Caco-2 (cell line): ENCODE measurements around the gene AP4S1. TPM values are rescaled to one million over a fixed set of nuclear protein-coding genes. Genes with fewer than 3 reads are reported as not detected.

Experiments
- BruUV-seq: library from RNA; stranded (reverse); fragments of 400-500 nt; replicated peaks from 2 replicates; lab custom pipeline; 2021; lab: Mats Ljungman, UMichigan
- CTCF ChIA-PET: fragments of 300-600 bp; sonication (Branson Sonifier 250); formaldehyde crosslinking; loops from one replicate; lab custom pipeline; 2022; ENCODE audit warnings: antibody characterized with exemption; lab: Charles Lee
- POLR2A ChIA-PET: fragments of 300-600 bp; sonication (Branson Sonifier 250); formaldehyde crosslinking; loops from one replicate; lab custom pipeline; 2022; ENCODE audit warnings: antibody characterized with exemption; lab: Charles Lee
- DNase-seq, 2 experiments: peaks; one replicate each; pipeline versions ENCODE4 v3.0.0 to v3.0.0-alpha.2; 2020 to 2022
- H3K27me3 ChIP-seq: replicated peaks from 2 replicates; pipeline ENCODE4 v1.6.0; 2011; ENCODE audit warnings: low read length; ENCODE audit not compliant: control insufficient read depth, insufficient read depth
- H3K36me3 ChIP-seq: 2 replicates; pipeline ENCODE4 v1.5.1; 2011; ENCODE audit warnings: low read length; ENCODE audit not compliant: control insufficient read depth, insufficient read depth
- H3K4me1 ChIP-seq: fragments of 250-450 bp; sonication (Bioruptor Pico); 2 replicates; pipeline ENCODE4 v1.5.1; 2020; ENCODE audit warnings: mild to moderate bottlenecking
- H3K4me3 ChIP-seq: 2 replicates; pipeline ENCODE4 v1.5.1; 2011; ENCODE audit warnings: low read depth, mild to moderate bottlenecking, control low read depth, low read length
- H3K9me3 ChIP-seq: fragments of 250-450 bp; sonication (Bioruptor Pico); 2 replicates; pipeline ENCODE4 v1.5.1; 2020; ENCODE audit warnings: mild to moderate bottlenecking, moderate library complexity
- H3K27ac Mint-ChIP-seq: one replicate; pipeline ENCODE4 v1.8.0; 2022; ENCODE audit warnings: mixed read lengths; ENCODE audit not compliant: unreplicated experiment
- H3K27me3 Mint-ChIP-seq: one replicate; pipeline ENCODE4 v1.8.0; 2022; ENCODE audit warnings: mixed read lengths; ENCODE audit not compliant: insufficient read depth, unreplicated experiment
- H3K36me3 Mint-ChIP-seq: one replicate; pipeline ENCODE4 v1.8.0; 2022; ENCODE audit warnings: mild to moderate bottlenecking, mixed read lengths; ENCODE audit not compliant: insufficient read depth, unreplicated experiment
- H3K4me1 Mint-ChIP-seq: one replicate; pipeline ENCODE4 v1.8.0; 2022; ENCODE audit warnings: low read depth, mixed read lengths; ENCODE audit not compliant: unreplicated experiment
- H3K4me3 Mint-ChIP-seq: one replicate; pipeline ENCODE4 v1.8.0; 2022; ENCODE audit warnings: mild to moderate bottlenecking, moderate library complexity, mixed read lengths; ENCODE audit not compliant: unreplicated experiment
- H3K9me3 Mint-ChIP-seq: one replicate; pipeline ENCODE4 v1.8.0; 2022; ENCODE audit warnings: mixed read lengths; ENCODE audit not compliant: unreplicated experiment
- CTCF ChIP-seq, 2 experiments: fragments of 200-600 bp in 1 of 2; IDR thresholded peaks; 1 replicate in 1 of 2; 2 replicates in 1 of 2; pipeline versions ENCODE4 v1.5.1 to v1.8.0; 2011 to 2022; ENCODE audit warnings: antibody characterized with exemption in 1 of 2, control low read depth in 1 of 2, inconsistent platforms in 1 of 2, low read depth in 1 of 2, low read length in 1 of 2, mild to moderate bottlenecking in 1 of 2, moderate library complexity in 1 of 2; ENCODE audit not compliant: insufficient read depth in 1 of 2, severe bottlenecking in 1 of 2, unreplicated experiment in 1 of 2
- intact Hi-C: fragments of 100-400 bp; cut with micrococcal nuclease; formaldehyde crosslinking; loops from one replicate; pipeline ENCODE4 v1.10.0; 2022; ENCODE audit not compliant: unreplicated experiment
- total RNA-seq: library from RNA; stranded (reverse); gene quantifications from 2 replicates; pipeline ENCODE4 v1.2.3, GENCODE V29; 2022

AP4S1 gene
- total RNA-seq, 1 experiment from 2014 or later: 13.2 TPM

DNA sequence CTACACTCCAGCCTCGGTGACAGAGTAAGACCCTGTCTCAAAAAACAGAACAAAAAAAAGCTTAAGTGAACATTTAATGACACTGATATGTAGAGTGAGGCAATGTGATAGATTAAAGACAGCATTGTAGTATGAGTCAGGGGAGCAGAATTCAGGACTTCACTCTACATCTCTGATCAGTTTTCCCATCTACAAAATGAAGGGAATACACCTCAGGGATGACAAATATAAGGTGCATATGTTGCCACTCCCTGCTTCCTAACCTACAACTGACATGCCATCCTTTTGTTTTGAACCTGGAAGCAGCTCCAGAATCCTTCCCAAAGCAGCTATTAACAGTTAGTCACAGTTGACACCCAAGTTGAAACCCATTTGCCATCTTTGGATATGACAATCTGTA lies 31.6 kb downstream of the AP4S1 start:
- Mint-ChIP-seq H3K4me1 (peaks cover 8% of the 10 kb centered on the region), H3K9me3 (no peaks in the 10 kb centered on the region), H3K4me3 (no peak overlapping the region), H3K27ac (no peak overlapping the region), H3K36me3 (no peaks in the 10 kb centered on the region), H3K27me3 (no peaks in the 10 kb centered on the region)
- no peak overlapping the region for H3K4me3 ChIP-seq
- intact Hi-C loops: no loop called here
- no peaks in the 10 kb centered on the region for H3K27me3 ChIP-seq
- ChIA-PET CTCF (no interaction called here), POLR2A (no interaction called here)
- BruUV-seq: no TSS peak
- H3K4me1 ChIP-seq: no peaks in the 10 kb centered on the region; the same call in 1 of the 2 replicates
- H3K36me3 ChIP-seq: no peaks in the 10 kb centered on the region
- TF ChIP-seq CTCF (IDR thresholded peaks at IDR 0.05; ENCODE audit: insufficient read depth in 1 of 2, low read depth in 1 of 2, low read length in 1 of 2, severe bottlenecking in 1 of 2, unreplicated experiment in 1 of 2): no peak
- DNase-seq: no peak
- no peaks in the 10 kb centered on the region for H3K9me3 ChIP-seq

GRCh38 chr14:31057701-31058364 lies 32.4 kb downstream of the AP4S1 start:
- H3K27ac Mint-ChIP-seq: no peak overlapping the region

More at GRCh38 chr14:31057701-31058364, 32.4 kb downstream of the AP4S1 start:
- Mint-ChIP-seq H3K4me1 (peaks cover 8% of the 10 kb centered on the region), H3K4me3 (no peak overlapping the region), H3K27me3 (no peaks in the 10 kb centered on the region), H3K36me3 (no peaks in the 10 kb centered on the region), H3K9me3 (no peaks in the 10 kb centered on the region)
- no peak for DNase-seq
- Histone ChIP-seq H3K9me3 (no peaks in the 10 kb centered on the region), H3K4me1 (no peaks in the 10 kb centered on the region; the same call in 1 of the 2 replicates), H3K36me3 (no peaks in the 10 kb centered on the region), H3K4me3 (no peak overlapping the region), H3K27me3 (no peaks in the 10 kb centered on the region)
- POLR2A ChIA-PET: no interaction called here
- CTCF ChIA-PET: no interaction called here
- no peak for TF ChIP-seq CTCF (IDR thresholded peaks at IDR 0.05; ENCODE audit: insufficient read depth in 1 of 2, low read depth in 1 of 2, low read length in 1 of 2, severe bottlenecking in 1 of 2, unreplicated experiment in 1 of 2)
- BruUV-seq: no TSS peak
- intact Hi-C loops: no loop called here
